H9 (cell line): ENCODE measurements around the gene NUP107. TPM values are rescaled to one million over a fixed set of nuclear protein-coding genes. Genes with fewer than 3 reads are reported as not detected.

Experiments used
- DNase-seq: peaks from one replicate; pipeline ENCODE4 v3.0.0-alpha.2; 2017
- H2AFZ ChIP-seq: one replicate; pipeline ENCODE4 v1.6.1; 2013; ENCODE audit warnings: mild to moderate bottlenecking, low read length, control low read depth, moderate library complexity
- H2AK5ac ChIP-seq: 2 replicates; pipeline ENCODE4 v1.6.1; 2013; ENCODE audit warnings: low read length, control low read depth, mixed read lengths; ENCODE audit not compliant: insufficient read length
- H2BK120ac ChIP-seq: one replicate; pipeline ENCODE4 v1.6.1; 2013; ENCODE audit warnings: low read depth, mild to moderate bottlenecking, low read length, control low read depth, inconsistent platforms; ENCODE audit not compliant: poor library complexity, severe bottlenecking
- H2BK12ac ChIP-seq: 2 replicates; pipeline ENCODE4 v1.6.1; 2013; ENCODE audit warnings: low read length, control low read depth, mixed read lengths, low read depth; ENCODE audit not compliant: insufficient read length
- H2BK15ac ChIP-seq: 2 replicates; pipeline ENCODE4 v1.6.1; 2013; ENCODE audit warnings: low read depth, low read length, control low read depth
- H2BK20ac ChIP-seq: one replicate; pipeline ENCODE4 v1.6.1; 2013; ENCODE audit warnings: low read depth, mild to moderate bottlenecking, low read length, control low read depth, inconsistent platforms; ENCODE audit not compliant: poor library complexity, severe bottlenecking
- H2BK5ac ChIP-seq: 2 replicates; pipeline ENCODE4 v1.6.1; 2013; ENCODE audit warnings: low read length, control low read depth, mixed read lengths; ENCODE audit not compliant: insufficient read length
- H3K14ac ChIP-seq: 2 replicates; pipeline ENCODE4 v1.6.1; 2013; ENCODE audit warnings: low read length, control low read depth; ENCODE audit not compliant: insufficient read depth
- H3K18ac ChIP-seq: 2 replicates; pipeline ENCODE4 v1.6.1; 2013; ENCODE audit warnings: low read depth, mild to moderate bottlenecking, mixed read lengths, low read length, control low read depth; ENCODE audit not compliant: insufficient read length
- H3K23ac ChIP-seq: 2 replicates; pipeline ENCODE4 v1.6.1; 2013; ENCODE audit warnings: low read length, control low read depth, mixed read lengths, low read depth; ENCODE audit not compliant: insufficient read length
- H3K23me2 ChIP-seq: 2 replicates; pipeline ENCODE4 v1.6.1; 2013; ENCODE audit warnings: low read depth, mild to moderate bottlenecking, mixed read lengths, low read length, control low read depth; ENCODE audit not compliant: insufficient read length, poor library complexity, severe bottlenecking
- H3K27ac ChIP-seq: 2 replicates; pipeline ENCODE4 v1.5.1; 2013; ENCODE audit warnings: low read length, control low read depth, mixed read lengths, low read depth; ENCODE audit not compliant: insufficient read length
- H3K27me3 ChIP-seq: 2 replicates; pipeline ENCODE4 v1.6.1; 2013; ENCODE audit warnings: low read length, control low read depth, inconsistent platforms; ENCODE audit not compliant: insufficient read depth
- H3K4ac ChIP-seq: 2 replicates; pipeline ENCODE4 v1.6.1; 2013; ENCODE audit warnings: low read depth, mild to moderate bottlenecking, control low read depth, inconsistent platforms, low read length, moderate library complexity
- H3K4me1 ChIP-seq: 2 replicates; pipeline ENCODE4 v1.6.1; 2013; ENCODE audit warnings: low read length, control low read depth, inconsistent platforms; ENCODE audit not compliant: insufficient read depth
- H3K4me2 ChIP-seq: 2 replicates; pipeline ENCODE4 v1.6.1; 2013; ENCODE audit warnings: low read length, control low read depth, mixed read lengths; ENCODE audit not compliant: insufficient read length, insufficient read depth
- H3K56ac ChIP-seq: 2 replicates; pipeline ENCODE4 v1.6.1; 2013; ENCODE audit warnings: low read depth, mild to moderate bottlenecking, mixed read lengths, low read length, control low read depth; ENCODE audit not compliant: insufficient read length
- H3K79me1 ChIP-seq: 2 replicates; pipeline ENCODE4 v1.6.1; 2013; ENCODE audit warnings: low read depth, mild to moderate bottlenecking, moderate library complexity, low read length, control low read depth, inconsistent platforms; ENCODE audit not compliant: insufficient read depth, poor library complexity, severe bottlenecking
- H3K79me2 ChIP-seq: 2 replicates; pipeline ENCODE4 v1.6.1; 2013; ENCODE audit warnings: low read length, control low read depth, inconsistent platforms; ENCODE audit not compliant: insufficient read depth
- H3K9ac ChIP-seq: 2 replicates; pipeline ENCODE4 v1.6.1; 2013; ENCODE audit warnings: low read length, control low read depth, mixed read lengths; ENCODE audit not compliant: insufficient read length; ENCODE audit errors: extremely low read depth
- H3K9me3 ChIP-seq: one replicate; pipeline ENCODE4 v1.6.1; 2013; ENCODE audit warnings: low read depth, low read length, inconsistent platforms; ENCODE audit not compliant: control insufficient read depth
- H3T11ph ChIP-seq: one replicate; pipeline ENCODE4 v1.6.1; 2013; ENCODE audit warnings: mild to moderate bottlenecking, low read length, control low read depth, inconsistent platforms
- H4K20me1 ChIP-seq: one replicate; pipeline ENCODE4 v1.6.1; 2013; ENCODE audit not compliant: control insufficient read depth, insufficient read length, insufficient read depth
- H4K5ac ChIP-seq: 2 replicates; pipeline ENCODE4 v1.6.1; 2013; ENCODE audit warnings: low read depth, mild to moderate bottlenecking, mixed read lengths, low read length, control low read depth; ENCODE audit not compliant: insufficient read length
- H4K8ac ChIP-seq: replicated peaks from 2 replicates; pipeline ENCODE4 v1.6.1; 2013; ENCODE audit warnings: low read length, control low read depth, mixed read lengths, low read depth; ENCODE audit not compliant: insufficient read length
- H4K91ac ChIP-seq: 2 replicates; pipeline ENCODE4 v1.6.1; 2013; ENCODE audit warnings: low read depth, mild to moderate bottlenecking, moderate library complexity, mixed read lengths, low read length, control low read depth; ENCODE audit not compliant: insufficient read length
- H3K27ac Mint-ChIP-seq, 3 experiments: 2 replicates in 2 of 3; 3 replicates in 1 of 3; pipeline ENCODE4 v1.8.0; 2020 to 2021; ENCODE audit warnings: mixed read lengths in 3 of 3, mild to moderate bottlenecking in 1 of 3, moderate library complexity in 1 of 3
- H3K27me3 Mint-ChIP-seq: 2 replicates; pipeline ENCODE4 v1.8.0; 2021; ENCODE audit warnings: low read depth, mild to moderate bottlenecking, moderate library complexity, mixed read lengths
- H3K36me3 Mint-ChIP-seq, 3 experiments: 2 replicates in 2 of 3; 3 replicates in 1 of 3; pipeline ENCODE4 v1.8.0; 2020 to 2021; ENCODE audit warnings: low read depth in 3 of 3, mixed read lengths in 3 of 3; ENCODE audit not compliant: insufficient read depth in 1 of 3
- H3K4me1 Mint-ChIP-seq, 2 experiments: 2 replicates each; pipeline ENCODE4 v1.8.0; 2020; ENCODE audit warnings: mixed read lengths in 2 of 2
- H3K4me3 Mint-ChIP-seq, 2 experiments: 2 replicates in 1 of 2; 3 replicates in 1 of 2; pipeline ENCODE4 v1.8.0; 2020 to 2021; ENCODE audit warnings: mild to moderate bottlenecking in 2 of 2, mixed read lengths in 2 of 2, moderate library complexity in 1 of 2
- H3K9me3 Mint-ChIP-seq, 2 experiments: 2 replicates in 1 of 2; 3 replicates in 1 of 2; pipeline ENCODE4 v1.8.0; 2020; ENCODE audit warnings: mild to moderate bottlenecking in 2 of 2, mixed read lengths in 2 of 2, moderate library complexity in 1 of 2
- WGBS: extraction: QIAGEN DNeasy Blood & Tissue Kit; methylation state at CpG from one replicate; pipeline ENCODE4 v1.1.7; 2013; ENCODE audit warnings: missing lambda C conversion rate, low lambda C conversion rate, mixed read lengths; ENCODE audit not compliant: insufficient read length; ENCODE audit errors: extremely low coverage; 5-methylcytosine and 5-hydroxymethylcytosine counted together
- total RNA-seq: library from RNA; stranded (reverse); gene quantifications from 2 replicates; pipeline ENCODE4 v1.2.1, GENCODE V29; 2021
- TF ChIP-seq, protein P1 (sequence below): fragments of 200-600 bp; sonication (generic); conservative IDR thresholded peaks from 3 replicates; pipeline ENCODE4 v1.8.0; 2021; ENCODE audit warnings: antibody characterized with exemption, mild to moderate bottlenecking

Gene NUP107
- total RNA-seq, 1 experiment from 2014 or later: 147 TPM

DNA sequence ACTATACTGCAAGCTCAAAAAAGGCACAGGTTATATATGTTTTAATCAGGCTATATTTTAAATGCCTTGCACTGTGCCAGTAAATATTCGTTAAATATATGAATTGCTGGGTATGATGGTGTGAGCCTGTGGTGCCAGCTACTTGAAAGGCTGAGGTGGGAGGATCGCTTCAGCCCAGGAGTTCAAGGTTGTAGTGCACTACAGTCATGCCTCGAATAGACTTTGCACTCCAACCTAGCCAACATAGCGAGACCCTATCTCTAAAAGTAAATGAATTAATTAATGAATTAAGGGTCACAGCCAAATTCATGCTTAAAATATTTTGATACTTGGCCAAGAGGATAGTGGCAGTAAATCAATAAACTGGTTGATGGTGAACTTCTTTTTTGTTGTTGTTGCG, 99.0 kb downstream of the NUP107 start:
- Histone ChIP-seq H3K23ac (no peak overlapping the region), H4K5ac (no peak overlapping the region), H3K79me1 (no peaks in the 10 kb centered on the region), H3K18ac (no peak overlapping the region), H3K27ac (no peak overlapping the region), H4K8ac (no peak overlapping the region), H3K27me3 (no peaks in the 10 kb centered on the region), H3K9ac (no peak overlapping the region), H2AFZ (no peak overlapping the region), H3K9me3 (no peaks in the 10 kb centered on the region), H3K4me2 (no peak overlapping the region), H2BK5ac (no peak overlapping the region), H3K4ac (no peak overlapping the region), H2BK15ac (no peak overlapping the region), H2BK12ac (no peak overlapping the region), H2AK5ac (no peak overlapping the region), H3K23me2 (no peaks in the 10 kb centered on the region), H3K14ac (no peak overlapping the region), H2BK20ac (no peak overlapping the region), H3K4me1 (no peaks in the 10 kb centered on the region), H4K91ac (no peak overlapping the region), H4K20me1 (no peaks in the 10 kb centered on the region), H3T11ph (no peak overlapping the region), H3K79me2 (no peaks in the 10 kb centered on the region), H2BK120ac (no peak overlapping the region), H3K56ac (no peak overlapping the region)
- H3K27me3 Mint-ChIP-seq: no peaks in the 10 kb centered on the region; the same call in 1 of the 2 replicates
- H3K9me3 Mint-ChIP-seq: no peaks in the 10 kb centered on the region; a peak in 1 of 5 replicates
- no peak overlapping the region for H3K27ac Mint-ChIP-seq
- TF ChIP-seq, protein P1, sequence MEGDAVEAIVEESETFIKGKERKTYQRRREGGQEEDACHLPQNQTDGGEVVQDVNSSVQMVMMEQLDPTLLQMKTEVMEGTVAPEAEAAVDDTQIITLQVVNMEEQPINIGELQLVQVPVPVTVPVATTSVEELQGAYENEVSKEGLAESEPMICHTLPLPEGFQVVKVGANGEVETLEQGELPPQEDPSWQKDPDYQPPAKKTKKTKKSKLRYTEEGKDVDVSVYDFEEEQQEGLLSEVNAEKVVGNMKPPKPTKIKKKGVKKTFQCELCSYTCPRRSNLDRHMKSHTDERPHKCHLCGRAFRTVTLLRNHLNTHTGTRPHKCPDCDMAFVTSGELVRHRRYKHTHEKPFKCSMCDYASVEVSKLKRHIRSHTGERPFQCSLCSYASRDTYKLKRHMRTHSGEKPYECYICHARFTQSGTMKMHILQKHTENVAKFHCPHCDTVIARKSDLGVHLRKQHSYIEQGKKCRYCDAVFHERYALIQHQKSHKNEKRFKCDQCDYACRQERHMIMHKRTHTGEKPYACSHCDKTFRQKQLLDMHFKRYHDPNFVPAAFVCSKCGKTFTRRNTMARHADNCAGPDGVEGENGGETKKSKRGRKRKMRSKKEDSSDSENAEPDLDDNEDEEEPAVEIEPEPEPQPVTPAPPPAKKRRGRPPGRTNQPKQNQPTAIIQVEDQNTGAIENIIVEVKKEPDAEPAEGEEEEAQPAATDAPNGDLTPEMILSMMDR: no peak
- peaks cover 4 to 9% of the 10 kb centered on the region in 2 experiments; a peak in 3 of 4 replicates for H3K4me1 Mint-ChIP-seq
- H3K4me3 Mint-ChIP-seq: no peak overlapping the region
- H3K36me3 Mint-ChIP-seq: no peaks in the 10 kb centered on the region
- no CpG with 5 or more reads among the region's 5 CpGs for WGBS
- DNase-seq: no peak
